Measurements from ENCODE around the gene GPRIN3.

GPRIN3 gene

DNA sequence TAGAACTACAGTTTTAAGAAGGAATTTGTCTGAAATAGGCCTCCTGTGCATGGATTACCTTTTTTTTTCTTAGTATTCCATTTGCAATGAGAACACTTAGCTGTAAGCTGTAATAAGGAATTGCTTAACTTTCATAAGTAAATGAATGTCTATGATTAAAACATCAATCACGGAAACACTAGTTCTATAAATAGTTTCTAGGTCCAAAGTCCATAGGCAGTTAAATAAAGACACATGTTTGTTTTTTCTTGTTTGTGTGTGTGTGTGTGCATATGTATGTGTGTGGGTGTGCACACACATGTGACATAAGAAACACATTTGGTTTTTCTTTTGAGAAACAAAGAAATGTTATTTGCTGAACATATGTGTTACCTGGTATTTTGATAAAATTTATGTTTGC is 11.2 kb downstream of the GPRIN3 start:
- 100% methylated on average over 1 of the region's 1 CpG; no CpG with 5 or more reads in 1 of the 2 experiments for WGBS, 2 experiments
- no peaks in the 10 kb centered on the region for H3K27me3 ChIP-seq (ENCODE audit: control insufficient read depth, insufficient read depth, low read length, poor library complexity, severe bottlenecking)

DNA sequence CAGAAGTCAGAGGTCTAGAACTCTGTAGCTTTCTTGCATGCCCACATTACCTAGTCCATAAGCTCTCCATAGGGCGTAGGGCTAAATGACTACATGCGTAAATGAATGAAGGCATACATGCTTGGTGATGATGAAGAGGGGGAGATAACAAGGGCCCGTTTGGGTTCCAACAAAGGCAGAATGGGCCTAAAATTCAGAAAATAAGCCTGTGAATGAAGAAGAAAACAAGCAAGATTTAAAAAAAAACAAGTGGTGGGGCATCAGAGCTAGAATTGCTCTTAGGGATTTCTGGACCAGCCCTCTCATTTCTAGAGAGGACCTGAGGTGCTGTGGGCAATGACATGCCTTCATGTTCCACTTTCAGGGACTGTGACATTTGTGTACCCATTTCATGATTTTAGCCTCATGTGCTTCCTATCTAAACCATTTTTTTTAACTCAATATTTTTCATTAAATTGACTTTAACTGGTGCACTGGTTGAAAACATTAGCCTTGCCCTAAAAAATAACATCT is 12.1 kb downstream of the GPRIN3 start:
- no peaks in the 10 kb centered on the region for H3K36me3 ChIP-seq (ENCODE audit: control insufficient read depth, insufficient read depth, low read length)
- no peaks in the 10 kb centered on the region for H3K27me3 ChIP-seq (ENCODE audit: control insufficient read depth, insufficient read depth, low read length, poor library complexity, severe bottlenecking)
- H3K4me3 ChIP-seq (ENCODE audit: insufficient read depth, low read depth, low read length) = no peak overlapping the region
- no peaks in the 10 kb centered on the region for H3K9me3 ChIP-seq (ENCODE audit: control insufficient read depth, low read length)
- WGBS, 2 experiments = 95 to 96% methylated on average over 3 of the region's 3 CpGs
- H3K4me1 ChIP-seq (ENCODE audit: control insufficient read depth, insufficient read depth, low read length) = no peaks in the 10 kb centered on the region
- no peak overlapping the region for H3K27ac ChIP-seq (ENCODE audit: insufficient read depth, low read depth, low read length, poor library complexity, severe bottlenecking)

More for the DNA sequence above, 11.2 kb downstream of the GPRIN3 start:
- Histone ChIP-seq H3K4me3 (ENCODE audit: insufficient read depth, low read depth, low read length) (no peak overlapping the region), H3K4me1 (ENCODE audit: control insufficient read depth, insufficient read depth, low read length) (no peaks in the 10 kb centered on the region), H3K27ac (ENCODE audit: insufficient read depth, low read depth, low read length, poor library complexity, severe bottlenecking) (no peak overlapping the region), H3K36me3 (ENCODE audit: control insufficient read depth, insufficient read depth, low read length) (no peaks in the 10 kb centered on the region), H3K9me3 (ENCODE audit: control insufficient read depth, low read length) (no peaks in the 10 kb centered on the region)

DNA sequence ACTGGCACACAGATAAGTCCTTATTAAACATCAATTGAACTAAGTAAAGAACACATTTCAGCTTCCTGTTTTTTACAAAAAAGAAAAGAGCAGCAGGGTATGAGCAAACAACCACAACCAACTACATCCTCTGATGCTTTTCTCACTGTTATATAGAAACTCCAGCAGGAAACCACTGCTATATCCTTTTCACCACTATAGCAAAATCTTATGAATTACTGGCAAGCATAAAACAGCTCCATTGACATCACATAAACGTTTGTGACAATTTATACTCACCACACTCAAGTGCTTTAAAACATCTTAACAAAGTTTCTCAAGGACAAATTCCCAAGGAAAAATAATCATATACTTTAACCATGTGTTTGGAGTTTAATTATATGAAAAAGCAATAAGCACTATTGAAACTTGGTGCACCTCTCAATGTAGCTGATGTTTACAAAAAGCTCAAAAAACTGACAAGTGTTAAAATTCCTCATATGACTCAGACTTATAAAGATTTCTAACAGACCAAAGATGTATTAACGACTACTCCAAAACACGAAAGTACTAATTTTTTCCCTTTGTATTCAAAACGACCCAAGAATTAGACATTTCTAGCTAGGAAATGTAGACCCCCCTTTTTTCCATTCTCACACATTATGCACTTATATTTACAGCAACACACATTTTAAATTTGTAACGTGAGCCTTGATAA is 12.9 kb downstream of the GPRIN3 start:
- no peak overlapping the region for H3K4me3 ChIP-seq (ENCODE audit: insufficient read depth, low read depth, low read length)
- H3K9me3 ChIP-seq (ENCODE audit: control insufficient read depth, low read length) = no peaks in the 10 kb centered on the region
- no peak overlapping the region for H3K27ac ChIP-seq (ENCODE audit: insufficient read depth, low read depth, low read length, poor library complexity, severe bottlenecking)
- 90 to 94% methylated on average over 5 of the region's 5 CpGs for WGBS, 2 experiments
- H3K27me3 ChIP-seq (ENCODE audit: control insufficient read depth, insufficient read depth, low read length, poor library complexity, severe bottlenecking) = no peaks in the 10 kb centered on the region
- no peaks in the 10 kb centered on the region for H3K4me1 ChIP-seq (ENCODE audit: control insufficient read depth, insufficient read depth, low read length)
- H3K36me3 ChIP-seq (ENCODE audit: control insufficient read depth, insufficient read depth, low read length) = no peaks in the 10 kb centered on the region

DNA sequence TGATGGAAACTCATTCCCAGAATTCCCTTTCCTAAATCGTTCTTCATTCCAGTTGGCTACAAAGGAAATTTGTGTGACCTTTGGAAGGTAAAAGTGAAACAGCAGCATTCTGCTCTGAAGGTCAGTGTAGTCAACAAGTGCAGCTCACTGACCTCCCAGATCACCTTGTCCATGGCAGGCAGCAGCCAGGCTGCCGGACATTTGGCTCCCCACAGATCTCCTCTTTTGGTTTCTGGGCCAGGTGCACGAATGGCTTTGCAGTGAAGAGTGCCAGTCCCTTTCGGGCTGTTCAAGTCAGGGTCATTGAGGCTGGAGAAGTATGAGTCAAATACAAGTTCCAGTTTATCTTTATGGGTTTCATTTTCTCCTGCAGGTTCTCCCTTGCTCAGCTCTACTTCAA is 14.3 kb downstream of the GPRIN3 start:
- Histone ChIP-seq H3K9me3 (ENCODE audit: control insufficient read depth, low read length) (no peaks in the 10 kb centered on the region), H3K36me3 (ENCODE audit: control insufficient read depth, insufficient read depth, low read length) (no peaks in the 10 kb centered on the region), H3K4me1 (ENCODE audit: control insufficient read depth, insufficient read depth, low read length) (no peaks in the 10 kb centered on the region), H3K27ac (ENCODE audit: insufficient read depth, low read depth, low read length, poor library complexity, severe bottlenecking) (no peak overlapping the region), H3K27me3 (ENCODE audit: control insufficient read depth, insufficient read depth, low read length, poor library complexity, severe bottlenecking) (no peaks in the 10 kb centered on the region), H3K4me3 (ENCODE audit: insufficient read depth, low read depth, low read length) (no peak overlapping the region)
- WGBS, 2 experiments = 92 to 97% methylated on average over 3 to 4 of the region's 4 CpGs

DNA sequence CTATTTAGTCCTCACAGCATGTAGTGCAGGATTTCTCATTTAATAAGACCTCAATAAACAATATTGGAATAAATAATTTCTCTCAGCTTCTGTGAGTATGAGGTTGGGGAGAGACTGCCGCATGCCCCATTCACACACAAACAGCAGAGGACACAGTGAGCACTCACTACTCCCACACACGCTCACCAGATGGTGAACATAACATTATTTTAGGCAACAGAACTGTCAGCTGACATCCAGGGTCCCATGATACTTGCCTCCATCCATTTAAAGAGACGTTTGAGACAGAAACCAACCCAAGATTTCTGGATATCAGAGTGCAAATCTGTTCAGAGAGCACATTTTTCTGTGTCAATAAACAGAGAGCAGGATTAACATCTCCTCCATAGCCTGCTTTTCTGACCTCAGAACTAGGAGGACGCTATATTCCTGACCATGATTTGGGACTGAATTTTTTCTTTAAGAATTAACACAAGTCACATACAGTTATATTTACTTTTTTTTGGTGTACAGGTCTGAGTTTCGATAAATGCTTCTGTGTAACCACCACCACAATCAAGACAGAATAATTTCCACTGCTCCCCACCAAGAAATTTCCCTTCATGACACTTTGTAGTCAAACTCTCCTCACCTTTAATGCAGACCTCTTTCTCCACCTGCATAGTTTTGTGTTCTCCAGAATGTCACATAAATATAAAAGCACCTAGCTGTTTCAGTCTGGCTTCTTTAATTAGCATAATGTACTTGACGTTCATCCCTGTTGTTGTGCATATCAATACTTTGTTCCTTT is 16.7 kb downstream of the GPRIN3 start:
- no peaks in the 10 kb centered on the region for H3K27me3 ChIP-seq (ENCODE audit: control insufficient read depth, insufficient read depth, low read length, poor library complexity, severe bottlenecking)
- 92% methylated on average over 6 of the region's 6 CpGs for WGBS, 2 experiments
- no peaks in the 10 kb centered on the region for H3K9me3 ChIP-seq (ENCODE audit: control insufficient read depth, low read length)

DNA sequence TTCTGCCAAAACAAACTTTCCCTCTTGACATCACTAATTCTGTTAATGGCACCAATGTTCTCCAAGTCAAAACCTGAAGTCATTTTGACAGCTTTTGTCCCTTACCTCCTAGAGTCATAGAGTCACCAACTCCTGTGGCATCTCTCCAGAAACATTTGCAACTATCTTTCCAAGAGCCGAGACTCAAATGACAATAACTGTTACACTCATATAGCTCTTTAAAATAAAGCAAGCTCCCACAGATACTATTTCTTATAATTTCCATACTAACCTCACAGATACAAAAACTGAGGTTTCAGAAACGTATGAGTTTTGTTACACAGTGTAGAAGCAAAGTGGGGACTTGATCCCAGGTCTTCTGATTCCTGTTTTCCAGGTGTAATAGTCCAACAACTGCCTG is 18.3 kb downstream of the GPRIN3 start:
- 84 to 89% methylated on average over 2 of the region's 2 CpGs for WGBS, 2 experiments
- Histone ChIP-seq H3K4me1 (ENCODE audit: control insufficient read depth, insufficient read depth, low read length) (no peaks in the 10 kb centered on the region), H3K27me3 (ENCODE audit: control insufficient read depth, insufficient read depth, low read length, poor library complexity, severe bottlenecking) (no peaks in the 10 kb centered on the region), H3K27ac (ENCODE audit: insufficient read depth, low read depth, low read length, poor library complexity, severe bottlenecking) (no peak overlapping the region), H3K9me3 (ENCODE audit: control insufficient read depth, low read length) (no peaks in the 10 kb centered on the region), H3K36me3 (ENCODE audit: control insufficient read depth, insufficient read depth, low read length) (no peaks in the 10 kb centered on the region), H3K4me3 (ENCODE audit: insufficient read depth, low read depth, low read length) (no peak overlapping the region)

More for the DNA sequence above, 16.7 kb downstream of the GPRIN3 start:
- H3K36me3 ChIP-seq (ENCODE audit: control insufficient read depth, insufficient read depth, low read length) = no peaks in the 10 kb centered on the region
- no peak overlapping the region for H3K27ac ChIP-seq (ENCODE audit: insufficient read depth, low read depth, low read length, poor library complexity, severe bottlenecking)
- H3K4me3 ChIP-seq (ENCODE audit: insufficient read depth, low read depth, low read length) = no peak overlapping the region
- H3K4me1 ChIP-seq (ENCODE audit: control insufficient read depth, insufficient read depth, low read length) = no peaks in the 10 kb centered on the region

DNA sequence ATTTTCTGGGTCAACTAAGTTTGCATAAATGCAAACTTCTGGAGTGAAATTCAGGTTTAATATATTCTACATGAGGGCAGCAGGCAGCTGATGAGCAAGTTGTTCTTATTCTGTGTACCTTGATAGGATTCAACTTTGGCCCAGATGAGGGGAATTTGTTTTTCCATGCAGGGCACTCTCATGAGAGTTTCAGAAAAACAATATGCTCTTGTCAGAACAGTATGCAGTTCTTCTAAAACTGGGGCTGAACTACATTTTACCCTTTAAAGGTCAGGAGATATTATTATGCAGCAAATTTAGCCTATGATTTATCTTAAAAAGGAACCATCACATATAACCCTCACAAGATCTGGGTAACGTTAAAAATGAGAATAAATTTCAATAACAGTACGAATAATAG is 19.2 kb downstream of the GPRIN3 start:
- Histone ChIP-seq H3K27me3 (ENCODE audit: control insufficient read depth, insufficient read depth, low read length, poor library complexity, severe bottlenecking) (no peaks in the 10 kb centered on the region), H3K4me3 (ENCODE audit: insufficient read depth, low read depth, low read length) (no peak overlapping the region), H3K27ac (ENCODE audit: insufficient read depth, low read depth, low read length, poor library complexity, severe bottlenecking) (no peak overlapping the region), H3K36me3 (ENCODE audit: control insufficient read depth, insufficient read depth, low read length) (no peaks in the 10 kb centered on the region), H3K9me3 (ENCODE audit: control insufficient read depth, low read length) (no peaks in the 10 kb centered on the region), H3K4me1 (ENCODE audit: control insufficient read depth, insufficient read depth, low read length) (no peaks in the 10 kb centered on the region)
- 98 to 100% methylated on average over 2 of the region's 2 CpGs for WGBS, 2 experiments

DNA sequence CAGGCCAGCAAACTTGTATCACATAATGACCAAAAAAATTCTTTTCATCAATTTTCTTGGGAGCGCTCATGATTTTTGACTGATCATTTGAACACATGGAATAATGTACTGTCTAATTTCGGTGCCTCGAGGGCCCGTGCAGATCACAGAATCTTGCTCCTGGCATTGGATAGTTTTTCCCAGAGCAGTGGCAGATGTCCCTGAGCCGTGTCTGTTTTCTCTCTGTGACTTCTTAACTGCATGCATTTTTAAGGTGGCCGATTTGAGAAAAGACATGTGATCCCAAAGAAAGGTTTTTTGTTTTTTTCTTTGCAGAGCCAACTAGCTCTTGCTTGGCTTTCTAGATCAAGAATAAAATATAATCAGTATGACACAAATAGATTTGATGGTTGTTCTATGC is 19.7 kb downstream of the GPRIN3 start:
- H3K4me1 ChIP-seq (ENCODE audit: control insufficient read depth, insufficient read depth, low read length) = no peaks in the 10 kb centered on the region
- H3K27me3 ChIP-seq (ENCODE audit: control insufficient read depth, insufficient read depth, low read length, poor library complexity, severe bottlenecking) = no peaks in the 10 kb centered on the region
- no peak overlapping the region for H3K27ac ChIP-seq (ENCODE audit: insufficient read depth, low read depth, low read length, poor library complexity, severe bottlenecking)
- no peaks in the 10 kb centered on the region for H3K9me3 ChIP-seq (ENCODE audit: control insufficient read depth, low read length)
- H3K4me3 ChIP-seq (ENCODE audit: insufficient read depth, low read depth, low read length) = no peak overlapping the region
- 74 to 77% methylated on average over 6 of the region's 6 CpGs for WGBS, 2 experiments
- H3K36me3 ChIP-seq (ENCODE audit: control insufficient read depth, insufficient read depth, low read length) = no peaks in the 10 kb centered on the region

DNA sequence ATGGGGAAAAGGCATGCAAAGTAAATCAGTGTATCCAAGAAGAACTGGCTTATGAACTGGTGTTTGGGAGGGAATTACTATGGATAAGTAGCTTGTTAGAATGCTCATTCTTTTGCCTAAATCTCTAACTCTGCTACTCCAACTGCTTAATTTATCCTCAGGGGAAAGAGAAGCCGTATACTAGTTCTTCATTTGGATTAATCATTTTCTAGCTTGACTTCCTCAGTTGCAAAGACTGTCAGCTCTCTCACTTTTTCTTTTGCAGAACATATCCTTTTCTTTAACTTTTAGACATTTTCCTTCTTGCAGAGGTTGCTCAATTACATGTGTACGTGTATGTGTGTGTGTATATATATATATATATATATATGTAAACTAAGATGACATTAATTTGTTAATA is 21.9 kb downstream of the GPRIN3 start:
- Histone ChIP-seq H3K36me3 (ENCODE audit: control insufficient read depth, insufficient read depth, low read length) (no peaks in the 10 kb centered on the region), H3K4me3 (ENCODE audit: insufficient read depth, low read depth, low read length) (no peak overlapping the region), H3K4me1 (ENCODE audit: control insufficient read depth, insufficient read depth, low read length) (no peaks in the 10 kb centered on the region), H3K27me3 (ENCODE audit: control insufficient read depth, insufficient read depth, low read length, poor library complexity, severe bottlenecking) (no peaks in the 10 kb centered on the region), H3K27ac (ENCODE audit: insufficient read depth, low read depth, low read length, poor library complexity, severe bottlenecking) (no peak overlapping the region), H3K9me3 (ENCODE audit: control insufficient read depth, low read length) (no peaks in the 10 kb centered on the region)
- WGBS, 2 experiments = 81 to 100% methylated on average over 1 of the region's 2 CpGs

DNA sequence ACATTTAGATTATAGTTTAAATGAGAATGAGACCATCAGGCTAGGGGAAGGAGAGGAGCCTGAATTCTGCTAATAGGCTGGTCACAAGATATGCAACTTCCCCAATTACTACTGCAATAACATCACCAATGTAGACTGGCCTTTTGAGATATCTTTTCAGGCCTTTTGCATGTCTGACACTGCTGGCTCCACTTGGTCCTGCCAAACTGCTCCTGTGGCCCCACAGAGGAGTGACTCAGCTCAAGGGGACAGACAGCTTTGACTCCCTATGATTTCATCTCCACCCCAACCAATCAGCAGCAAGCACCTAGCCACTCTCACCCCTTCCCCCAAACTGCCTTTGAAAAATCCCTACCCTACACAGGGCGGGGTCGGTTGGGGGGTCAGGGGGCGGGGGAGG is 22.8 kb downstream of the GPRIN3 start:
- H3K27ac ChIP-seq (ENCODE audit: insufficient read depth, low read depth, low read length, poor library complexity, severe bottlenecking) = no peak overlapping the region
- no peaks in the 10 kb centered on the region for H3K4me1 ChIP-seq (ENCODE audit: control insufficient read depth, insufficient read depth, low read length)
- 93% methylated on average over 3 of the region's 3 CpGs; no CpG with 5 or more reads in 1 of the 2 experiments for WGBS, 2 experiments

More for the DNA sequence above, 22.8 kb downstream of the GPRIN3 start:
- Histone ChIP-seq H3K4me3 (ENCODE audit: insufficient read depth, low read depth, low read length) (no peak overlapping the region), H3K36me3 (ENCODE audit: control insufficient read depth, insufficient read depth, low read length) (no peaks in the 10 kb centered on the region), H3K9me3 (ENCODE audit: control insufficient read depth, low read length) (no peaks in the 10 kb centered on the region), H3K27me3 (ENCODE audit: control insufficient read depth, insufficient read depth, low read length, poor library complexity, severe bottlenecking) (no peaks in the 10 kb centered on the region)

Measured in ectodermal cell (in vitro differentiated cells).